Neural cell (in vitro differentiated cells): ENCODE results near the gene TYW3. TPM values are rescaled to one million over a fixed set of nuclear protein-coding genes. Genes with fewer than 3 reads are reported as not detected.

ENCODE experiments used
- H2AFZ ChIP-seq: fragments of 200-600, 300-800 bp; sonication (generic), shearing (Covaris generic); 2 replicates; pipeline ENCODE4 v1.6.0; 2014; ENCODE audit warnings: low read depth, mild to moderate bottlenecking, antibody characterized with exemption, low read length, moderate library complexity
- H3F3A ChIP-seq: fragments of 200-600 bp; shearing (Covaris generic); 2 replicates; pipeline ENCODE4 v1.6.1; 2016; ENCODE audit warnings: mild to moderate bottlenecking, moderate library complexity, mixed read lengths, antibody characterized with exemption, low read length; ENCODE audit not compliant: insufficient read depth, poor library complexity, severe bottlenecking
- H3K27ac ChIP-seq: fragments of 200-600, 300-800 bp; sonication (generic), shearing (Covaris generic); 2 replicates; pipeline ENCODE4 v1.5.1; 2014; ENCODE audit warnings: mild to moderate bottlenecking, low read length, moderate library complexity
- H3K27me3 ChIP-seq: fragments of 300-800, 200-600 bp; sonication (generic), shearing (Covaris generic); 2 replicates; pipeline ENCODE4 v1.6.0; 2014; ENCODE audit warnings: mild to moderate bottlenecking, low read depth, low read length, moderate library complexity; ENCODE audit not compliant: insufficient read depth
- H3K36me3 ChIP-seq: fragments of 300-800, 200-600 bp; sonication (generic), shearing (Covaris generic); 2 replicates; pipeline ENCODE4 v1.5.1; 2014; ENCODE audit warnings: mild to moderate bottlenecking, antibody characterized with exemption, low read length, moderate library complexity; ENCODE audit not compliant: insufficient read depth
- H3K4me2 ChIP-seq: fragments of 300-800, 200-600 bp; sonication (generic), shearing (Covaris generic); 2 replicates; pipeline ENCODE4 v1.6.0; 2014; ENCODE audit warnings: mild to moderate bottlenecking, low read length
- H3K4me3 ChIP-seq: fragments of 300-800, 200-600 bp; sonication (generic), shearing (Covaris generic); 2 replicates; pipeline ENCODE4 v1.5.1; 2014; ENCODE audit warnings: mild to moderate bottlenecking, low read length, moderate library complexity
- H3K79me2 ChIP-seq: fragments of 200-600 bp; shearing (Covaris generic); replicated peaks from 2 replicates; pipeline ENCODE4 v1.6.0; 2014; ENCODE audit warnings: mild to moderate bottlenecking, low read length, moderate library complexity; ENCODE audit not compliant: insufficient read depth
- H3K9ac ChIP-seq: fragments of 300-800, 200-600 bp; sonication (generic), shearing (Covaris generic); 2 replicates; pipeline ENCODE4 v1.6.1; 2016; ENCODE audit warnings: mild to moderate bottlenecking, low read length, mixed read lengths
- H3K9me2 ChIP-seq: fragments of 200-600 bp; shearing (Covaris generic); 2 replicates; pipeline ENCODE4 v1.6.1; 2016; ENCODE audit warnings: mild to moderate bottlenecking, low read length, mixed read lengths; ENCODE audit not compliant: insufficient read depth
- H3K9me3 ChIP-seq: fragments of 200-600, 300-800 bp; sonication (generic), shearing (Covaris generic); 2 replicates; pipeline ENCODE4 v1.6.1; 2016; ENCODE audit warnings: mild to moderate bottlenecking, mixed run types, low read length, moderate library complexity, mixed read lengths
- H4K20me1 ChIP-seq: fragments of 200-600 bp; shearing (Covaris generic); 2 replicates; pipeline ENCODE4 v1.6.1; 2016; ENCODE audit warnings: mild to moderate bottlenecking, mixed run types; ENCODE audit not compliant: insufficient read depth
- CTCF ChIP-seq: fragments of 450-650 bp; IDR thresholded peaks from 2 replicates; pipeline ENCODE4 v1.5.1; 2014; ENCODE audit warnings: antibody characterized with exemption, mild to moderate bottlenecking, moderate library complexity; ENCODE audit not compliant: poor library complexity, severe bottlenecking
- EP300 ChIP-seq: fragments of 450-650 bp; conservative IDR thresholded peaks from 2 replicates; pipeline ENCODE4 v1.6.1; 2014; ENCODE audit warnings: antibody characterized with exemption, mild to moderate bottlenecking, moderate library complexity; ENCODE audit not compliant: poor library complexity, severe bottlenecking
- EZH2 ChIP-seq: fragments of 200-600, 300-800 bp; shearing (Covaris generic), sonication (generic); IDR thresholded peaks from 2 replicates; pipeline ENCODE4 v1.6.1; 2014; ENCODE audit warnings: antibody characterized with exemption, low read length, borderline replicate concordance, mild to moderate bottlenecking; ENCODE audit not compliant: insufficient read depth, poor library complexity, severe bottlenecking
- MXI1 ChIP-seq: fragments of 450-650 bp; conservative IDR thresholded peaks from 2 replicates; pipeline ENCODE4 v1.6.1; 2014; ENCODE audit warnings: antibody characterized with exemption, mild to moderate bottlenecking; ENCODE audit not compliant: poor library complexity, severe bottlenecking
- POLR2AphosphoS5 ChIP-seq: IDR thresholded peaks from 2 replicates; pipeline ENCODE4 v1.6.1; 2012
- RAD21 ChIP-seq: fragments of 450-650 bp; conservative IDR thresholded peaks from 2 replicates; pipeline ENCODE4 v1.6.1; 2014; ENCODE audit warnings: antibody characterized with exemption, mild to moderate bottlenecking, moderate library complexity
- SMC3 ChIP-seq: fragments of 450-650 bp; conservative IDR thresholded peaks from 2 replicates; pipeline ENCODE4 v1.6.1; 2014; ENCODE audit warnings: antibody characterized with exemption, mild to moderate bottlenecking, moderate library complexity; ENCODE audit not compliant: poor library complexity
- TAF1 ChIP-seq: IDR thresholded peaks from 2 replicates; pipeline ENCODE4 v1.6.1; 2012; ENCODE audit warnings: low read depth
- polyA plus RNA-seq: library from polyadenylated mRNA; depleted of rRNA; stranded (reverse); fragments of >200 nt; gene quantifications from 2 replicates; pipeline ENCODE4 v1.2.3, GENCODE V29; 2014
- TF ChIP-seq, protein P1 (sequence below): IDR thresholded peaks from 2 replicates; pipeline ENCODE4 v1.6.1; 2012; ENCODE audit warnings: borderline replicate concordance

Gene TYW3
- polyA plus RNA-seq, 1 donor from 2014 or later, result 1.5 TPM

DNA sequence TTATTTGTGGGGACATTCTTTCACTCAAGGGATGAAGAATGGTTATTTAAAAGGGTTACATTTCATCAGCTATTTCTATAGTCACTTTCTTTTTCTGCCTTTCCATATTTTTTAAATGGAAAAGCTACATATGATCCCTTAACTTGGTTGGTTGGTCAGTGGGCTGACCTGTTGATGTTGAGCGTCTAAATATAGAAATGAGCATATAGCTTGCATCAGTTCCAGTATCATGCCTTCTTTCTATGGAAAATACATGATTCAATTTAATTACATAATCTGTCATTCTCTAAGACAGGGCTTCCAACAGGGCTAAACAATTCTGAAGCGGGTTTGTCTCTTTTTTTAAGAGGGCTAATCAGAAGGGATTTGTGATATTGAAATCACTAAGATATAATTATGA lies 40.6 kb downstream of the TYW3 start:
- no peak overlapping the region for H2AFZ ChIP-seq

DNA sequence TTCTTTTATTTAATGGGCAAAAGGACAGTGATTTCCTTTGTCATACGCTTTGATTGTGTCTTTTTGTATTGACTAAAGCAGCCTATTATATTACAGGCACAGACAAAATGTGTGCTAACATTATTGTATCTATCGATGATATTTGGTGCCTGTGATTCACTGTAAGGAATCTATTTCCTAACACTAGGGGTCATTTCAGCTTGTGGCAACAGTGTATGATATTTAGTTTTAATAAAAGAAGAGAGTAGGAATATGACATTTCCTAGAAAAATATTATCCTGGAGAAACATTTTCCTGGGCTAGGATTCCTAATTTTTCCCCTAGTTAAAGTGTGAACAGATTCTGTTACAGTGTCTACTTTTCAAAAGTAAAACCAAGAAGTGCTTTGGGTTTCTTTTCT lies 42.8 kb downstream of the TYW3 start:
- Histone ChIP-seq H3K9me2 (no peaks in the 10 kb centered on the region), H3K4me2 (no peak overlapping the region), H2AFZ (no peak overlapping the region), H3K79me2 (no peaks in the 10 kb centered on the region), H4K20me1 (no peaks in the 10 kb centered on the region), H3K27me3 (no peaks in the 10 kb centered on the region), H3F3A (no peaks in the 10 kb centered on the region), H3K27ac (no peak overlapping the region), H3K36me3 (no peaks in the 10 kb centered on the region), H3K9ac (no peak overlapping the region), H3K9me3 (no peaks in the 10 kb centered on the region), H3K4me3 (no peak overlapping the region)
- TF ChIP-seq, protein P1, sequence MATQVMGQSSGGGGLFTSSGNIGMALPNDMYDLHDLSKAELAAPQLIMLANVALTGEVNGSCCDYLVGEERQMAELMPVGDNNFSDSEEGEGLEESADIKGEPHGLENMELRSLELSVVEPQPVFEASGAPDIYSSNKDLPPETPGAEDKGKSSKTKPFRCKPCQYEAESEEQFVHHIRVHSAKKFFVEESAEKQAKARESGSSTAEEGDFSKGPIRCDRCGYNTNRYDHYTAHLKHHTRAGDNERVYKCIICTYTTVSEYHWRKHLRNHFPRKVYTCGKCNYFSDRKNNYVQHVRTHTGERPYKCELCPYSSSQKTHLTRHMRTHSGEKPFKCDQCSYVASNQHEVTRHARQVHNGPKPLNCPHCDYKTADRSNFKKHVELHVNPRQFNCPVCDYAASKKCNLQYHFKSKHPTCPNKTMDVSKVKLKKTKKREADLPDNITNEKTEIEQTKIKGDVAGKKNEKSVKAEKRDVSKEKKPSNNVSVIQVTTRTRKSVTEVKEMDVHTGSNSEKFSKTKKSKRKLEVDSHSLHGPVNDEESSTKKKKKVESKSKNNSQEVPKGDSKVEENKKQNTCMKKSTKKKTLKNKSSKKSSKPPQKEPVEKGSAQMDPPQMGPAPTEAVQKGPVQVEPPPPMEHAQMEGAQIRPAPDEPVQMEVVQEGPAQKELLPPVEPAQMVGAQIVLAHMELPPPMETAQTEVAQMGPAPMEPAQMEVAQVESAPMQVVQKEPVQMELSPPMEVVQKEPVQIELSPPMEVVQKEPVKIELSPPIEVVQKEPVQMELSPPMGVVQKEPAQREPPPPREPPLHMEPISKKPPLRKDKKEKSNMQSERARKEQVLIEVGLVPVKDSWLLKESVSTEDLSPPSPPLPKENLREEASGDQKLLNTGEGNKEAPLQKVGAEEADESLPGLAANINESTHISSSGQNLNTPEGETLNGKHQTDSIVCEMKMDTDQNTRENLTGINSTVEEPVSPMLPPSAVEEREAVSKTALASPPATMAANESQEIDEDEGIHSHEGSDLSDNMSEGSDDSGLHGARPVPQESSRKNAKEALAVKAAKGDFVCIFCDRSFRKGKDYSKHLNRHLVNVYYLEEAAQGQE, result no peak
- TF ChIP-seq CTCF, result peak; percentile 24

More for the DNA sequence above, 40.6 kb downstream of the TYW3 start:
- no peaks in the 10 kb centered on the region for H3K27me3 ChIP-seq
- H3K4me3 ChIP-seq, result no peak overlapping the region
- H3K27ac ChIP-seq, result no peak overlapping the region
- no peaks in the 10 kb centered on the region for H3K9me2 ChIP-seq
- no peaks in the 10 kb centered on the region for H3K79me2 ChIP-seq
- H3K36me3 ChIP-seq, result no peaks in the 10 kb centered on the region
- H3K9ac ChIP-seq, result no peak overlapping the region
- H3K9me3 ChIP-seq, result no peaks in the 10 kb centered on the region
- TF ChIP-seq EP300 (no peak), TAF1 (no peak), MXI1 (no peak), RAD21 (no peak), SMC3 (no peak), EZH2 (no peak)
- H3F3A ChIP-seq, result no peaks in the 10 kb centered on the region
- no peaks in the 10 kb centered on the region for H4K20me1 ChIP-seq
- H3K4me2 ChIP-seq, result no peak overlapping the region

- Histone ChIP-seq H3K79me2 (no peaks in the 10 kb centered on the region), H3K4me2 (no peak overlapping the region), H3K4me3 (no peak overlapping the region), H3K9me3 (no peaks in the 10 kb centered on the region), H3K27me3 (no peaks in the 10 kb centered on the region), H4K20me1 (no peaks in the 10 kb centered on the region), H3F3A (no peaks in the 10 kb centered on the region), H3K9me2 (no peaks in the 10 kb centered on the region), H3K36me3 (no peaks in the 10 kb centered on the region), H3K9ac (no peak overlapping the region), H3K27ac (no peak overlapping the region), H2AFZ (no peak overlapping the region)
- TF ChIP-seq RAD21 (no peak), CTCF (no peak), POLR2AphosphoS5 (no peak), SMC3 (no peak), EP300 (no peak), EZH2 (no peak), MXI1 (no peak), TAF1 (no peak)
- TF ChIP-seq, protein P1, result no peak
Observed at GRCh38 chr1:74777525-74777924, 44.6 kb downstream of the TYW3 start.
